Activated T-cell treated with anti-CD3 and anti-CD28 coated beads for 1 hour (primary cell): Measurements from ENCODE around the gene AKT3.

Experiments
- DNase-seq: peaks from one replicate; pipeline ENCODE4 v3.0.0-alpha.2; 2020; ENCODE audit warnings: low read depth

The AKT3 gene

DNA sequence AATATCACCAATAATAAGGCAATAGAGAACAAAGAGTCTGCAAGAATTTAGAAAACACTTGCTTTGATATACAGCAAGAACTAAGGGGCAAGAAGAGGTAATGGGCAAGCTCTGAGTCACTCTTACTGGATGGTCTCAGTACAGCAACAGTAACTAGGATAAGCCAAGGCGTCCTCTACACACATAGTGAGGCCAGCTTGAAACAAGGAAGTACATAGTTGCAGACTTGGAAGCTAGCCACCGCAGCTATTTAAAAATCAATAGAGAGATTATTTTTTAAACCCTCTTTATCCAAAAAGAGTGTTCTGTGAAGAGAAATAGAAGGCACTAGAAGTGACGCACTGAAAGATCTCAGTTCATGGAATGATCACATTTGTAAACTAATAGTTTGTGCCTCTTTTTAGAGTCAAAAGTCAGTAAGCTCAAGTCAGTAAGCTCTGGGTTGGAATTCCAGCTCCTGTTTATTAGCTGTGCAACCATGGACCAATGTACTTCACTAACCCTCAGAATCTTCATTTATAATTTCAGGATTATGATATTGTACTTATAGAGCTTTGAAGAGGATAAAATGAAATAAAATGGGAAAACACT is 118.6 kb downstream of the AKT3 start:
- DNase-seq = no peak

GRCh38 chr1:243730487-243731150 is 119.4 kb downstream of the AKT3 start:
- DNase-seq = no peak

- DNase-seq = no peak
These were observed 120.1 kb downstream of the AKT3 start for GRCh38 chr1:243729956-243730355.

DNA sequence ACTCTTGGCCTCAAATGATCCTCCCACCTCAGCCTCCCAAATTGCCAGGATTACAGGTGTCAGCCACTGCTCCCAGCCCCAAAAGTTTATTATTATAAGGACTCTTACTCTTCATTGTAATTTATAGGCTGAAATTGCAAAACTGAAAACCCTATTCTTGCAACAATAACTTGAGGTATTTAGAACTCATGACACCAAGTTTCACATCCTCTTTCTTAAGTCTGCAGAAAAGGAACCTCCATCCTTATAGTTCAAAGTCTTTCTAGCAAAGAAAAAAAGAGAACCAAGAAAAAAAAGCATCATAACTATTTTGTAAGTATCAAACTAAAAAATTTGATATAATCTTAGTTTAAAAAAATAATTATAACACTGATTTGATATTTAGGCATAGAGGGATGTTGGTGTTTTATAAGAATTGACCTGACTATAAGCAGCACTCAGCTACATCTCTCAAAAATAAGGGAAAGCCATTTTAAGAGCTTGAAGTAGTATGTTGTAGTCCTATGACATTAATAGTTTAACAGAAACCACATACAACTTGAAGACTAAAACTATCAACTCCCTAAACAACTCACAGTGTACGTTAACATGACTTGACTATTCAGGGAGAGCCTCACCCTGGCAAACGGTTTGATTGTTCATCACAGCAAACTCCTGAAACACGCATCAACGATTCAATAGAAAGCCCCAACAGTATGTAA is 122.4 kb downstream of the AKT3 start:
- DNase-seq = no peak

DNA sequence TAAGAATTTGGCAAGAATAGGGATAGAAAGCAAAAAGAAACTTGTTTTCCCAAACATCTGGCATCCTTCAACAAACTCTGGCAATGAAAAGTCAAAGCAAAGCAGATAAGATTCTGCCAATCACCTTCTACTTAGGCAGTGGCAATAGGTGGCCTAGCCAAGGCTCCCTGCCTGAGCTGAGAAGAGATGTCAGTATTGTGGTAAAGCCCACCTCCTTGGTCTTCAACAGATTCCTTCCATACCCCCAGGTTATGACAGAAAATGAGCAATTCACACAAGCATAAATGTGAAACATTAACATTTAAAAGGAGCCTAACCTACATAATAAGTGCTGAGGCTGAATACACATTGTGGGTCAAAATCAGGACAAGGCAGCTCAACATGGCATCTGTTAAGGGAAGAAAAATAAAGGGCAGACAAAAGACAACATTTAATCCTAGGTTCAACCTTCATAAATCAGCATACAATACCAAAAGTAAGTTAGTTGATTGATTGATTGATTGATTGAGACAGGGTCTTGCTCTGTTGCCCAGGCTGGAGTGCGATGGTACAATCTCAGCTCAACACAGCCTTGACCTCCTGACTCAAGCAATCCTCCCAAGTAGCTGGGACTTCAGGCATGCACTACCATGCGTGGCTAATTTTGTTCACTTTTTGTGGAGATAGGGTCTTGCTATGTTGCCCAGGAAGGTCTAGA is 123.1 kb downstream of the AKT3 start:
- DNase-seq = no peak

DNA sequence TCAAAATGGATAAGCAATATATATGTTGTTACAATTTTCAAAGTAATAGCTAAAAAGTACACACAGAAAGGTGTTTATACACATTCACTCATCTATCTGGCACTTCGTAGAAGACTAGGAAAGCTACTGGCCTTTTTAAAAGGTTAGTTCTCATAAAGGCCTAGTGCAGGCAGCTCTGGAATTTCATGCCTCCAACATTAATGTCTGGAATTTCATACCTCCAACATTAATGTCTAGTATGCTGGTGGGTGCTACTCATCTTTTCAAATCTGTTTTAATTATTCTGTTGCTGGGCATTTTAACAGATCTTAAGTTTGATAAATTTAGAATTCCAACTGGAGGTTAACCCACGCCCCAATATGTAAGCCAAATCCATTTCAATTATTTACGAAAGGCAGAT is 124.2 kb downstream of the AKT3 start:
- no peak for DNase-seq

GRCh38 chr1:243725075-243725474 is 125.0 kb downstream of the AKT3 start:
- DNase-seq = no peak

- no peak for DNase-seq
These were observed 126.5 kb downstream of the AKT3 start for GRCh38 chr1:243723458-243724043.

DNA sequence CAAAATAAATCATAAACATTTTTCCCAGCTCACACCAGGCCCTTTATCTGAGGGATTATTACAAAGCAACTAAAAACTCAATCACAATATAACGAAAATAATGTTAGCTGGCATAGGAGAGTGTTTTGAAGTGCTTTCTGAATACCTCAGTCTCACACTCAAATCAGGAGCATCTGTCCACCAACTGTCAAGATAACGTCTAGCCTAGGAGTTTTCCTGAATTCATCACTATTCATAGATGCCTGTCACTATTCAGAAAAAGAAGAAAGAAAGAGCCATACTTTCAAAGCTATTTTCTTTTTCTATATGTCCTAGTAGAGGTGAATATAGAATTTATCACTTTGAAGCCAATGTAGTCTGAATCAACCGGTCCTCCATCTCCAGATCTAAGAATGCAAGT is 127.0 kb downstream of the AKT3 start:
- no peak for DNase-seq

DNA sequence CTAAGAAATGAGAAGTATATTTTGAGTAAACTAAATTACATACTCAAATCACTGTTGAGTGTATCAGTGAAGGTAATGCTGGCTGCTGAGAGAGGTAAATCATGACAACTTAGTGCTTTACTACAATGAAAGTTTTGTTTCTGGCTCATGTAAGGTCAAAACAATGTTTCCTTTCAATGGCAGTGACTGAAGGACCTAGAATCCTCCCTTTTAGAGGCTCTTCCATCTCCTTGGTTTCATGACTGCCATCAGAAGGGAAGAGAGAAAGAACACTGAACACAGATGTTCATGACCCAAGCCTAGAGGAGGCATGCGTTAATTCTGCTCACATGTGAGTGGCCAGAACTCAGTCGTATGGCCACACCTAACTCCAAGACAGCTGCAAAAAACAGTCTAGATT is 130.6 kb downstream of the AKT3 start:
- no peak for DNase-seq

DNA sequence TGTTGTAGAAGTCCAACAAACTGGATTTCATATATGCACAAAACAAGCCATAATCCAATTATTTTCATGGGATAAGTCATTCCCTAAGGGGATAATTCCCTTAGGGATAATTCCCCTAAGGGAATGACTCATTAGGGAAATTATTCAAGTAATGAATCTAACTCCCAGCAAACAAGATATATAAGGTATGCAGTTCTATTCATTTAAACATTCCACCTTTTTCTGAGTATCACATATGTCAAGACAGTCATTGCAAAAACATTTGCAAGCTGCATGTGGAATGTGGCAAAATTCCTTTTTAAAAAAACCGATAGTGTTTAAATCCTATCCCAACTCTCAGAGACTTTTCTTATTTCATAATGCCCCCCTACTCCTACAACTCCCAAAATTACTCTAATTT is 131.2 kb downstream of the AKT3 start:
- DNase-seq = no peak

DNA sequence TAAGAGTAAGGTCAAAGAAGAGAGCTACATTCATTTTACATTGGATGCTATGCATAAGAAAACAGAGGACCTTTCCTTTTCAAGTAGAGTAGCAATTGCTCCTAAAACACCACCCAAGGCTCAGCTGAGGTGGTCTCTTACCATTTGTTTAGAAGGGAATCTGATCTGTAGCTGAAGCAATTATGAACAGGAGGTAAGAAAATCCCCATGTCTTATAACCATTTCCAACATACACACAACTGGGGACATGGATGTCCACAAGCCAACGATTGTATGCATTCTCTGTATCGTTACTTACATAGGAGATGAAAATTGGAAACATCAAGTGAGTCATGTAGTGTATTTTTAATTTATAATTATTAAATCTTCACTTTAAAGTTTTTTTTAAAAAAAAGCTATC is 132.0 kb downstream of the AKT3 start:
- DNase-seq = no peak

- DNase-seq = no peak
These were observed 133.1 kb downstream of the AKT3 start for GRCh38 chr1:243716906-243717305.

DNA sequence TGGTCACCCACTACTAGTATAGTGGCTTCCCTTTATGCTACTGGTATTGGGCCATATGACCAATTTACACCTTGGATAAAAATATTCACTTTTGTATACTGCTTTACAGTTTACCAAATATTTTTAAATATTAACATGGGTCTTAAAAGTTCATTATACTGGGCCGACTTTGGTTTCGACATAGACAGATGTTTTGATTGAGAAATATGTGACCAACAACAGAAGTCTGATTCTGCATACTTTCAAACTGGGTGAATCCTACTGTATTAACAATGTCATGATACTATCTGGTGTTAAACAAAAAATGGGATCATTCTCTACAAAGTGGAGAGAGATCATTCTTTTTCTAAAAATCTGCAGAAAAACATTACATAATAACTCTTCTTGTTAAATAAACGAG is 134.8 kb downstream of the AKT3 start:
- DNase-seq = no peak

DNA sequence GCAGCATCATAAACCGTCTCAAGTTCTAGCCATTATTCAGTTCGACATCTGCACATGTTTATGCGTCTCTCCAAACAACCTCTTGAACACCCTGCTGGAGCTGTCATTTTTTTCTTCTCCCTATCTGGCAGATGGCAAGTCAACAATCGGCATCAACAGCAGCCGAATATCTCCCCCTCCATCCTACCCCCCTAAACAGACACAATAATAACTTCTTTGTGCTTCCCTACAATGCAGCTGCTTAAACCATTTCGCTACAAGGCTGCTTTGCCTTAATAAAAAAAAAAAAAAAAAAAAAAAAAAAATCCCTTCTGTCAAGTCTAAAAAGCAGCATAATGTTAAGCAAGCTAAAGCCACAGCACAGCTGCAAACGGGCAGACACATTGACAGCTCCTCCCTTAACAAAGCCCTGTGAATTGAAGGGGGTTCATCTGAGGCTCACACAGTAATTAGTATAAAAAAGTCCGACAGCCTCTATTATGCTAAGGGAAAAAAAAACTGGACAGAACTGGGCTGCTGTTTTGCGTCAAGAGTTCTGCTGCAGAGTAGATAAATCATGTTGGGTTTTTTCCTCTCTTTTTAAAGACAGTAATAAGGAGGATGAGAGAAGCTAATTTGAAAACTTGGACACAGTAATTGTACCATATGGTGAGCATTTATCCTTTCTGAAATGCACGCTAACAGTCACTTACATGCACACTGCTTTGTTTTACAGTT is 136.4 kb downstream of the AKT3 start:
- DNase-seq = no peak

DNA sequence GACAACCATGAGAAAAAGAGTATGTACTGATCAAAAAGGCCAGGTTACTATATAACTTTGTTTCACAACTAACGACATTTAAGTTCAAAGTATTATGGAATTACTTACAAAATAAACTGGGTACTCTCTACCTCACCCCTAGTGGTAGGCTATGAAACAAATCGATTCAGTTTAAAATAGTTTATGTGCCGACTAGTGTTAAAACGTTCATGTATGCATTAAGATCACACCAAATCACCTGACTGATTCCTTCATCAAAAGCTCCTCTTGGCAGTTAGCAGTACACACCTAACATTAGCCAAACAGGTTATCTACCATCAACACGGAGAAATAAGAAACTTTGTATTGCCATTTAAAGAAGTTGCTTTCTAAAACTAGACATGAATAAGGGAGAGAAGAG is 137.1 kb downstream of the AKT3 start:
- no peak for DNase-seq

GRCh38 chr1:243712242-243712641 is 137.8 kb downstream of the AKT3 start:
- DNase-seq = no peak

GRCh38 chr1:243710467-243710866 is 139.6 kb downstream of the AKT3 start:
- DNase-seq = no peak

DNA sequence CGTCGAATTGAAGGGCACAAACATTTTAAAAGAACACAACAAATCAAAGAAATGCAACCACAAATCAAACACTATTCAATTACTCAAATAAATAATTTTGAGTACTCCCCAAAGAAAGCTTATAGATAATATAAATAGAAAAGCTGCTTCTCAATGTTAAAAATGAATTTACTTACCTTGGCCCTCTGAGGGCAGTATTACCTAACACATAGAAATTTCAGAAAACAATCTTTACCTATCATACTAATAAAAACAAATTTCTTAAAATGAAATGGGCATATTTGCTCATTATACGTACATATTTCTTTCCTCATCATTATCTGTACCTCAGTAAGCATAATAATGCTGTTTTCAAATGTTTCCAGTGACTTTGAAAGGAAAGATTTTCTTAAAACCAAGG is 141.8 kb downstream of the AKT3 start:
- no peak for DNase-seq

- DNase-seq = no peak
These were observed 143.5 kb downstream of the AKT3 start for GRCh38 chr1:243706563-243706962.

GRCh38 chr1:243705585-243705984 is 144.5 kb downstream of the AKT3 start:
- DNase-seq = no peak

DNA sequence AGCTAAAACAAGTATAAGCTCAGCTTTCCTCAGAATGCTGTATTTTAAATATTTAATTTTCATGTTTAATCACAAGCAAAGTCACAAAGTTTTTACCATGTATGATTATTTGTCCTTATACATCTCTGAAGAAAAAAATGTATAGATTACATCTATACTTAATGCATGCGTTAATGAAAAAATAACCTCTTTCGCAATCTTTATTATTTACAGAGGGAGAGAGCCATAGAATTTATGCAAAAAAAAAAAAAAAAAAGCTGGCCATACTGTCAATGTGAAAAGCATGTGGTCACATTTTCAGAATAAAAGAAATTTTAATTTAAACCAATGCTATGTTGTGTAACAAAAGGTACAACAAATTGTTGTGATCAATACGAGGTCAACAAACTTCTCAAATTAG is 148.2 kb downstream of the AKT3 start:
- DNase-seq = no peak
